ENCODE results near the gene HNRNPA1. TPM values are rescaled to one million over a fixed set of nuclear protein-coding genes. Genes with fewer than 3 reads are reported as not detected.

The HNRNPA1 gene
- polyA plus RNA-seq, 3 donors, result 266 to 1,181 (median 308) TPM

- Histone ChIP-seq H2AFZ (ENCODE audit: insufficient read depth, low read depth, low read length, poor library complexity, severe bottlenecking) (peak overlapping the region; percentile 62), H3K79me2 (ENCODE audit: insufficient read depth, low read length) (peaks cover 73% of the 10 kb centered on the region), H3K9me3 (replicated peaks in 1 of 2; ENCODE audit: control insufficient read depth in 1 of 2, insufficient read depth in 1 of 2, low read length in 2 of 2) (no peaks in the 10 kb centered on the region), H3K27me3 (ENCODE audit: control insufficient read depth in 2 of 2, insufficient read depth in 2 of 2, low read length in 2 of 2) (no peaks in the 10 kb centered on the region), H3K4me1 (ENCODE audit: control insufficient read depth in 1 of 2, insufficient read depth in 2 of 2, low read length in 2 of 2) (peaks cover 83 to 91% of the 10 kb centered on the region in 2 donors), H3K9ac (ENCODE audit: insufficient read depth, low read length, poor library complexity, severe bottlenecking) (peak overlapping the region; percentile 51), H3K27ac (ENCODE audit: low read depth in 1 of 2, low read length in 2 of 2) (peak overlapping the region; percentile 65 to 80), H3K4me2 (replicated peaks; ENCODE audit: extremely low read depth, low read length, poor library complexity, severe bottlenecking) (peak overlapping the region; percentile 95), H3K4me3 (replicated peaks in 1 of 3; ENCODE audit: low read depth in 2 of 3, low read length in 3 of 3) (peak overlapping the region; percentile 23 to 76 (median 28)), H4K20me1 (ENCODE audit: insufficient read depth, low read length) (no peaks in the 10 kb centered on the region), H3K36me3 (replicated peaks in 1 of 2; ENCODE audit: control insufficient read depth in 1 of 2, insufficient read depth in 2 of 2, low read length in 2 of 2) (no peaks in the 10 kb centered on the region)
- WGBS (ENCODE audit: insufficient coverage), result 0% methylated on average over 6 of the region's 12 CpGs
- H3K9me3 Mint-ChIP-seq, result peaks cover 0 to 2% (median 0%) of the 10 kb centered on the region in 7 donors
- intact Hi-C loops (cut with micrococcal nuclease), result no loop called here
- H3K4me3 Mint-ChIP-seq, result peak overlapping the region; percentile 67 to 81
- H3K27me3 Mint-ChIP-seq (ENCODE audit: low read depth in 3 of 3), result peaks cover 1 to 2% (median 1%) of the 10 kb centered on the region in 3 donors
- H3K27ac Mint-ChIP-seq, result peak overlapping the region; percentile 86 to 93 (median 92)
- TF ChIP-seq CTCF (IDR thresholded peaks at IDR 0.05), result no peak
- H3K4me1 Mint-ChIP-seq, result peaks cover 80% of the 10 kb centered on the region
- peak; percentile 73 to 88 (median 84) for DNase-seq
- peaks cover 2 to 5% of the 10 kb centered on the region in 2 donors for H3K36me3 Mint-ChIP-seq
Observed at GRCh38 chr12:54304187-54304810, 23.8 kb downstream of the HNRNPA1 start.

- Mint-ChIP-seq H3K36me3 (peaks cover 0 to 1% of the 10 kb centered on the region in 2 donors), H3K27ac (peak overlapping the region; percentile 95 to 99 (median 98)), H3K9me3 (peaks cover 0 to 2% (median 0%) of the 10 kb centered on the region in 7 donors), H3K4me1 (peaks cover 69% of the 10 kb centered on the region), H3K4me3 (peak overlapping the region; percentile 61 to 80), H3K27me3 (ENCODE audit: low read depth in 3 of 3) (peaks cover 1 to 2% (median 1%) of the 10 kb centered on the region in 3 donors)
- Histone ChIP-seq H3K27ac (ENCODE audit: low read depth in 1 of 2, low read length in 2 of 2) (peak overlapping the region; percentile 81 to 85), H3K4me2 (replicated peaks; ENCODE audit: extremely low read depth, low read length, poor library complexity, severe bottlenecking) (peak overlapping the region; percentile 76), H3K9ac (ENCODE audit: insufficient read depth, low read length, poor library complexity, severe bottlenecking) (peak overlapping the region; percentile 47), H3K4me3 (replicated peaks in 1 of 3; ENCODE audit: low read depth in 2 of 3, low read length in 3 of 3) (peak overlapping the region in 1 of 3 experiments; percentile 61), H3K79me2 (ENCODE audit: insufficient read depth, low read length) (peaks cover 45% of the 10 kb centered on the region), H3K36me3 (replicated peaks in 1 of 2; ENCODE audit: control insufficient read depth in 1 of 2, insufficient read depth in 2 of 2, low read length in 2 of 2) (no peaks in the 10 kb centered on the region), H2AFZ (ENCODE audit: insufficient read depth, low read depth, low read length, poor library complexity, severe bottlenecking) (peak overlapping the region; percentile 31), H3K4me1 (ENCODE audit: control insufficient read depth in 1 of 2, insufficient read depth in 2 of 2, low read length in 2 of 2) (peaks cover 67 to 74% of the 10 kb centered on the region in 2 donors), H3K9me3 (replicated peaks in 1 of 2; ENCODE audit: control insufficient read depth in 1 of 2, insufficient read depth in 1 of 2, low read length in 2 of 2) (no peaks in the 10 kb centered on the region), H4K20me1 (ENCODE audit: insufficient read depth, low read length) (no peaks in the 10 kb centered on the region), H3K27me3 (ENCODE audit: control insufficient read depth in 2 of 2, insufficient read depth in 2 of 2, low read length in 2 of 2) (no peaks in the 10 kb centered on the region)
- 0% methylated on average over 2 of the region's 8 CpGs for WGBS (ENCODE audit: insufficient coverage)
- peak; percentile 83 to 95 (median 87) for DNase-seq
- intact Hi-C loops (cut with micrococcal nuclease), result no loop called here
- no peak for TF ChIP-seq CTCF (IDR thresholded peaks at IDR 0.05)
Observed at GRCh38 chr12:54306925-54307741, 26.6 kb downstream of the HNRNPA1 start.
